ENCODE data around the gene NOS1AP. TPM values are rescaled to one million over a fixed set of nuclear protein-coding genes. Genes with fewer than 3 reads are reported as not detected.

The NOS1AP gene
- total and polyA plus RNA-seq, 12 donors = 0.37 to 12.0 (median 3.1) TPM

GRCh38 chr1:162315673-162316072 lies 246.2 kb downstream of the NOS1AP start:
- Histone ChIP-seq H3K27me3 (no peaks in the 10 kb centered on the region), H3K27ac (no peak overlapping the region), H3K4me3 (no peak overlapping the region), H3K36me3 (replicated peaks in 1 of 2) (no peaks in the 10 kb centered on the region), H3K4me1 (replicated peaks in 1 of 2) (no peaks in the 10 kb centered on the region), H3K9me3 (replicated peaks in 1 of 3) (no peaks in the 10 kb centered on the region)
- DNase-seq = no peak
- intact Hi-C loops (cut with DNase I) = no loop called here
- TF ChIP-seq POLR2A (IDR thresholded peaks at IDR 0.05) (no peak), CTCF (IDR thresholded peaks at IDR 0.05) (no peak)
- 64 to 84% (median 76%) methylated on average over 2 of the region's 2 CpGs for WGBS, 4 donors

DNA sequence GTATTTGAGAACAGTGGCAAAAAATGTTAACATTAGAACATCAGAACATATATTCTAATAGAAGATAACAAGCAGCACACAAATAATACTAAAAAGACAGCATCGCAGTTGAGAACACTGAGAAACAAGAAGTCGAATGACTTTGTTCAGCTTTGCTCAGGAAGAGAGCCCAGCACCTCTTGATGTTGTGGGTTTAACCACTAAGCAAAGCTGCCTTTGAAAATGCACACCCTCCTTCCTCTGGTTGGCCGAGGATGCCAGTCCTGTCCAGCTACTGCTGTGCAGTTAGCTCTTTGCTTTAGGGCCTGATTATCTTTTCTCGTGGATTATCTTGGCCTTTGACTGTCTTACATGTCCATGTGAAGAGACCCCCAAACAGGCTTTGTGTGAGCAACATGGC lies 246.7 kb downstream of the NOS1AP start:
- H3K27me3 ChIP-seq = no peaks in the 10 kb centered on the region
- intact Hi-C loops (cut with DNase I) = no loop called here
- H3K4me1 ChIP-seq (replicated peaks in 1 of 2) = no peaks in the 10 kb centered on the region
- no peak for TF ChIP-seq POLR2A (IDR thresholded peaks at IDR 0.05)
- no peak for TF ChIP-seq CTCF (IDR thresholded peaks at IDR 0.05)
- H3K9me3 ChIP-seq (replicated peaks in 1 of 3) = no peaks in the 10 kb centered on the region
- H3K36me3 ChIP-seq (replicated peaks in 1 of 2) = no peaks in the 10 kb centered on the region
- H3K4me3 ChIP-seq = no peak overlapping the region
- 80 to 90% (median 82%) methylated on average over 4 of the region's 4 CpGs for WGBS, 4 donors
- no peak overlapping the region for H3K27ac ChIP-seq
- no peak for DNase-seq

DNA sequence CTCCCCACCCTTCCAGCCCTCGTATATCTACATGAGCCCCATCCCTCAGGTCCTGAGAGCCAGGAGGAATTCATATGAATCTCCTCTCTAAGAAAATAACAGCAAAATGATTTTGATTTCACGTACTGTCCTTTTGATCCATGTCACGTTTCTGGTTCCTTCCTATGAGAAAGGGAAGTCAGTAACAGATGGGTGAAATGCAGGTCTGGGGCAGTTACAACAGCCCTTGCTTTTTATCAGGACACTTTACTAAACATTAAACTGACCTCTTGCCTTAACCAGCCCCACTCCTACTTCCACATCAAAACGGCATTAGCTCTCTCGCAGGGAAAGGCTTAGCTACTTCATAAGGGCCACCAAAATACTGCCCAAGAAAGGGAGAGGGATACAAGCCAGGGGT lies 248.1 kb downstream of the NOS1AP start:
- Histone ChIP-seq H3K36me3 (replicated peaks in 1 of 2) (no peaks in the 10 kb centered on the region), H3K27ac (no peak overlapping the region), H3K4me3 (no peak overlapping the region), H3K27me3 (no peaks in the 10 kb centered on the region), H3K4me1 (replicated peaks in 1 of 2) (no peaks in the 10 kb centered on the region), H3K9me3 (replicated peaks in 1 of 3) (no peaks in the 10 kb centered on the region)
- intact Hi-C loops (cut with DNase I) = no loop called here
- 77 to 90% (median 82%) methylated on average over 5 of the region's 5 CpGs for WGBS, 4 donors
- no peak for DNase-seq
- TF ChIP-seq POLR2A (IDR thresholded peaks at IDR 0.05) = no peak
- TF ChIP-seq CTCF (IDR thresholded peaks at IDR 0.05) = no peak

- no peak overlapping the region for H3K27ac ChIP-seq
- WGBS, 4 donors = 75 to 86% (median 81%) methylated on average over 8 to 9 of the region's 9 CpGs
- no peaks in the 10 kb centered on the region for H3K9me3 ChIP-seq (replicated peaks in 1 of 3)
- no peak overlapping the region for H3K4me3 ChIP-seq
- TF ChIP-seq POLR2A (IDR thresholded peaks at IDR 0.05) (no peak), CTCF (IDR thresholded peaks at IDR 0.05) (no peak)
- no peak for DNase-seq
- H3K4me1 ChIP-seq (replicated peaks in 1 of 2) = no peaks in the 10 kb centered on the region
- H3K27me3 ChIP-seq = no peaks in the 10 kb centered on the region
- intact Hi-C loops (cut with DNase I) = no loop called here
- no peaks in the 10 kb centered on the region for H3K36me3 ChIP-seq (replicated peaks in 1 of 2)
Measured at GRCh38 chr1:162319493-162320175, 250.1 kb downstream of the NOS1AP start.
